DND-41 (cell line): ENCODE measurements around the gene NUP50.

ENCODE experiments used
- ATAC-seq: fragments of 200-7000 bp; cut with Tn5 transposase; 3 replicates; pipeline ENCODE4 v1.9.1; 2021; ENCODE audit warnings: low read depth; ENCODE audit not compliant: insufficient read depth
- DNase-seq: peaks from one replicate; pipeline ENCODE4 v3.0.0-alpha.2; 2020
- H2AFZ ChIP-seq: 2 replicates; pipeline ENCODE4 v1.6.0; 2012; ENCODE audit warnings: low read depth, low read length
- H3K27ac ChIP-seq: 2 replicates; pipeline ENCODE4 v1.5.1; 2012; ENCODE audit warnings: low read length, inconsistent platforms
- H3K27me3 ChIP-seq: fragments of 200-600 bp; sonication (generic); 2 replicates; pipeline ENCODE4 v1.6.0; 2012; ENCODE audit warnings: low read length, mild to moderate bottlenecking, inconsistent platforms; ENCODE audit not compliant: insufficient read depth, poor library complexity
- H3K36me3 ChIP-seq: 2 replicates; pipeline ENCODE4 v1.5.1; 2012; ENCODE audit warnings: low read length, inconsistent platforms; ENCODE audit not compliant: insufficient read depth
- H3K4me1 ChIP-seq: 2 replicates; pipeline ENCODE4 v1.5.1; 2012; ENCODE audit warnings: mild to moderate bottlenecking, low read length; ENCODE audit not compliant: insufficient read depth
- H3K4me2 ChIP-seq: 2 replicates; pipeline ENCODE4 v1.6.0; 2012; ENCODE audit warnings: mild to moderate bottlenecking, moderate library complexity, low read length, inconsistent platforms; ENCODE audit not compliant: insufficient read depth
- H3K4me3 ChIP-seq, 2 experiments: fragments of 200-600 bp in 1 of 2; shearing (Covaris generic) in 1 of 2; 2 replicates each; pipeline ENCODE4 v1.5.1; 2012 to 2016; ENCODE audit warnings: inconsistent platforms in 2 of 2, low read length in 2 of 2, mild to moderate bottlenecking in 2 of 2, low read depth in 1 of 2, moderate library complexity in 1 of 2
- H3K79me2 ChIP-seq: 2 replicates; pipeline ENCODE4 v1.6.0; 2012; ENCODE audit warnings: low read length, inconsistent platforms; ENCODE audit not compliant: insufficient read depth
- H3K9ac ChIP-seq: 2 replicates; pipeline ENCODE4 v1.6.0; 2012; ENCODE audit warnings: low read depth, mild to moderate bottlenecking, inconsistent platforms, low read length, moderate library complexity
- H3K9me3 ChIP-seq: 2 replicates; pipeline ENCODE4 v1.5.1; 2012; ENCODE audit warnings: low read length, moderate library complexity, mild to moderate bottlenecking, inconsistent platforms; ENCODE audit not compliant: insufficient read depth, severe bottlenecking
- H4K20me1 ChIP-seq: 2 replicates; pipeline ENCODE4 v1.6.0; 2012; ENCODE audit warnings: low read length; ENCODE audit not compliant: insufficient read depth
- CTCF ChIP-seq: IDR thresholded peaks from 2 replicates; pipeline ENCODE4 v1.5.1; 2012; ENCODE audit warnings: borderline replicate concordance, low read length, moderate library complexity, mild to moderate bottlenecking; ENCODE audit not compliant: poor library complexity, severe bottlenecking; ENCODE audit errors: extremely low read depth
- EZH2 ChIP-seq: IDR thresholded peaks from 3 replicates; pipeline ENCODE4 v1.6.1; 2012; ENCODE audit warnings: borderline replicate concordance, low read depth, mild to moderate bottlenecking, moderate library complexity, low read length, inconsistent platforms; ENCODE audit not compliant: severe bottlenecking

The NUP50 gene

GRCh38 chr22:45134313-45134712 is 29.4 kb upstream of the NUP50 start:
- Histone ChIP-seq H3K9me3 (peaks cover 17% of the 10 kb centered on the region), H3K9ac (no peak overlapping the region), H3K36me3 (peaks cover 31% of the 10 kb centered on the region), H3K4me1 (no peaks in the 10 kb centered on the region), H3K4me2 (no peak overlapping the region), H3K27ac (no peak overlapping the region), H3K79me2 (no peaks in the 10 kb centered on the region), H2AFZ (no peak overlapping the region), H3K27me3 (no peaks in the 10 kb centered on the region), H3K4me3 (no peak overlapping the region), H4K20me1 (no peaks in the 10 kb centered on the region)
- DNase-seq (no peak), ATAC-seq (no peak)
- TF ChIP-seq CTCF (no peak), EZH2 (no peak)

- DNase-seq (no peak), ATAC-seq (no peak)
- Histone ChIP-seq H3K27ac (no peak overlapping the region), H4K20me1 (no peaks in the 10 kb centered on the region), H3K27me3 (no peaks in the 10 kb centered on the region), H3K36me3 (peaks cover 31% of the 10 kb centered on the region), H3K79me2 (no peaks in the 10 kb centered on the region), H2AFZ (no peak overlapping the region), H3K4me1 (no peaks in the 10 kb centered on the region), H3K4me3 (no peak overlapping the region), H3K9ac (no peak overlapping the region), H3K9me3 (peaks cover 17% of the 10 kb centered on the region), H3K4me2 (no peak overlapping the region)
- TF ChIP-seq EZH2 (no peak), CTCF (no peak)
Observed at GRCh38 chr22:45136594-45136993, 27.1 kb upstream of the NUP50 start.

- Histone ChIP-seq H3K27me3 (no peaks in the 10 kb centered on the region), H3K9me3 (peaks cover 9% of the 10 kb centered on the region), H3K4me2 (no peak overlapping the region), H3K79me2 (no peaks in the 10 kb centered on the region), H2AFZ (no peak overlapping the region), H3K4me1 (no peaks in the 10 kb centered on the region), H3K9ac (no peak overlapping the region), H4K20me1 (no peaks in the 10 kb centered on the region; the same call in 1 of the 2 replicates), H3K36me3 (peaks cover 13% of the 10 kb centered on the region), H3K27ac (no peak overlapping the region), H3K4me3 (no peak overlapping the region)
- TF ChIP-seq CTCF = no peak
- TF ChIP-seq EZH2 = no peak
- ATAC-seq (no peak), DNase-seq (no peak)
Observed at GRCh38 chr22:45139693-45140092, 24.0 kb upstream of the NUP50 start.

GRCh38 chr22:45142376-45142775 is 21.3 kb upstream of the NUP50 start:
- Histone ChIP-seq H3K79me2 (no peaks in the 10 kb centered on the region), H3K4me2 (no peak overlapping the region), H3K9ac (no peak overlapping the region), H2AFZ (no peak overlapping the region), H3K9me3 (no peaks in the 10 kb centered on the region), H3K4me3 (no peak overlapping the region), H3K4me1 (no peaks in the 10 kb centered on the region), H3K36me3 (no peaks in the 10 kb centered on the region), H4K20me1 (no peaks in the 10 kb centered on the region; the same call in 1 of the 2 replicates), H3K27ac (no peak overlapping the region), H3K27me3 (no peaks in the 10 kb centered on the region)
- TF ChIP-seq CTCF (no peak), EZH2 (no peak)
- ATAC-seq (no peak), DNase-seq (no peak)
